Activated naive CD8-positive, alpha-beta T cell treated with anti-CD3 and anti-CD28 coated beads for 36 hours (primary cell): ENCODE data around the gene MAP1LC3B. TPM values are rescaled to one million over a fixed set of nuclear protein-coding genes. Genes with fewer than 3 reads are reported as not detected.

Experiments used
- DNase-seq: peaks from one replicate; pipeline ENCODE4 v3.0.0; 2021
- H3K27ac Mint-ChIP-seq: one replicate; pipeline ENCODE4 v1.8.0; 2022; ENCODE audit warnings: mild to moderate bottlenecking, moderate library complexity, mixed read lengths
- H3K27me3 Mint-ChIP-seq: one replicate; pipeline ENCODE4 v1.8.0; 2022; ENCODE audit warnings: mild to moderate bottlenecking, mixed read lengths
- H3K36me3 Mint-ChIP-seq: one replicate; pipeline ENCODE4 v1.8.0; 2021; ENCODE audit warnings: mild to moderate bottlenecking, mixed read lengths
- H3K4me1 Mint-ChIP-seq: one replicate; pipeline ENCODE4 v1.8.0; 2021; ENCODE audit warnings: mixed read lengths
- H3K4me3 Mint-ChIP-seq: one replicate; pipeline ENCODE4 v1.8.0; 2022; ENCODE audit warnings: mild to moderate bottlenecking, moderate library complexity, mixed read lengths
- H3K9me3 Mint-ChIP-seq: one replicate; pipeline ENCODE4 v1.8.0; 2022; ENCODE audit warnings: mixed read lengths
- total RNA-seq, 2 experiments: library from RNA; stranded (reverse); gene quantifications; one replicate each; pipeline ENCODE4 v1.2.3, GENCODE V29; 2021

The MAP1LC3B gene
- total RNA-seq, 2 experiments from 2014 or later, result 55.6 to 57.0 TPM

- DNase-seq, result no peak
- Mint-ChIP-seq H3K27ac (no peak overlapping the region), H3K4me1 (peaks cover 26% of the 10 kb centered on the region), H3K4me3 (no peak overlapping the region), H3K9me3 (no peaks in the 10 kb centered on the region), H3K27me3 (no peaks in the 10 kb centered on the region), H3K36me3 (peaks cover 3% of the 10 kb centered on the region)
These were observed 45.2 kb downstream of the MAP1LC3B start for GRCh38 chr16:87437327-87437726.

- no peak for DNase-seq
- H3K36me3 Mint-ChIP-seq, result peaks cover 7% of the 10 kb centered on the region
- H3K9me3 Mint-ChIP-seq, result no peaks in the 10 kb centered on the region
- H3K27ac Mint-ChIP-seq, result no peak overlapping the region
- no peak overlapping the region for H3K4me3 Mint-ChIP-seq
- H3K4me1 Mint-ChIP-seq, result peaks cover 26% of the 10 kb centered on the region
- no peaks in the 10 kb centered on the region for H3K27me3 Mint-ChIP-seq
These were observed 45.9 kb downstream of the MAP1LC3B start for GRCh38 chr16:87437911-87438610.

DNA sequence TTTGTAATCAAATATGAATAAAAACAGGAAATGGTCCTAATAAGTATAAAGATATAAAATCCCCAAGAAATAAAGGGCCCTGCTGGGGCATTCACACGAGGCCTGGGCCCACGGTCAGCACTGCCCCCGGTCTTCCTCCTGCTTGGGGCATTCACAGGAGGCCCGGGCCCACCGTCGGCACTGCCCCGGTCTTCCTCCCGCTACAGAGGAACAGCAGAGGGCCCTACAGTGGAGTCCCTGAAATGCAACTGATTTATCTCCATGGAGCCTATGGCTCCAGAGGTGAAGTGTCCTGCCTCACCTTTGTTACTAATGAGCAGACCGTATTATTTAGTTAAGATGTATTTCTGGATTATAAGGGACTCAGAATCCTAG is 46.5 kb downstream of the MAP1LC3B start:
- H3K27me3 Mint-ChIP-seq, result no peaks in the 10 kb centered on the region

GRCh38 chr16:87439926-87440325 is 47.8 kb downstream of the MAP1LC3B start:
- H3K4me1 Mint-ChIP-seq, result peaks cover 26% of the 10 kb centered on the region

More for the DNA sequence above, 46.5 kb downstream of the MAP1LC3B start:
- Mint-ChIP-seq H3K27ac (no peak overlapping the region), H3K36me3 (peaks cover 7% of the 10 kb centered on the region), H3K4me1 (peaks cover 26% of the 10 kb centered on the region), H3K4me3 (no peak overlapping the region), H3K9me3 (no peaks in the 10 kb centered on the region)
- no peak for DNase-seq

DNA sequence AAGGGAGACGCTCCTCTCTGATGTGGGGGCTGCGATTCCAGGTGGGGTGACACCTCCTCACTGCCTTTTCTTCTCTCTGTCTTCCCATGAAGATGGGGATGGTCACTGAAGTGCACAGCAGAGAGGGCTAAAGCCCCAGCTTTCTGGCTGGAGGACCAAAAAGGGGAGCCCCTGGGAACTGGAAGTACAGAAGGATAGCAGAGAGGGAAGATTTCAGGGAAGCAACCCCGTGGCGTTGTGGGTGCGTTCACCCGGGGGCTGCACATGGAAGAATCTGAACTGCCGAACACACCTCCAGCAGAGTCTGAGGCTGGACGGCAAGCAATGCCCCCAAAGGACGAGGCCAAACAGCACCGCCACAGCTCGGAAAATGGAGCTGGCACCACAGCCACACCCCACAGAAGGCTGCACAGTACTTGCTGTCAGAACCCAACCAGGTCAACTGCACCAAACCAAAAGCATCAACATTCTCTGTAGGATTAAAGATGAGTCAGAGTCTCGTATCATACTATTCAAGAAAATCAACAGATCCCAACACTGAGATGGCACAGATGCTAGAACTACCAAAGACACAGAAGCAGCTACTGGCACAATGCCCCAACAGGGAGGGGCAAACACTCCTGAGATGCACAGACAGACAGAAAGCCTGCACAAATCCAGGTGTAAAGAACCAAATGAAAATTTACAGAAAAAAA is 49.9 kb downstream of the MAP1LC3B start:
- peaks cover 15% of the 10 kb centered on the region for H3K36me3 Mint-ChIP-seq
- no peak overlapping the region for H3K27ac Mint-ChIP-seq
- H3K4me3 Mint-ChIP-seq, result no peak overlapping the region
- DNase-seq, result no peak
- no peaks in the 10 kb centered on the region for H3K27me3 Mint-ChIP-seq
- H3K4me1 Mint-ChIP-seq, result peaks cover 6% of the 10 kb centered on the region
- H3K9me3 Mint-ChIP-seq, result no peaks in the 10 kb centered on the region

More at GRCh38 chr16:87439926-87440325, 47.8 kb downstream of the MAP1LC3B start:
- Mint-ChIP-seq H3K9me3 (no peaks in the 10 kb centered on the region), H3K4me3 (no peak overlapping the region), H3K36me3 (peaks cover 10% of the 10 kb centered on the region), H3K27me3 (no peaks in the 10 kb centered on the region), H3K27ac (no peak overlapping the region)
- no peak for DNase-seq

- peaks cover 6% of the 10 kb centered on the region for H3K4me1 Mint-ChIP-seq
These were observed 50.4 kb downstream of the MAP1LC3B start for GRCh38 chr16:87442581-87442966.

GRCh38 chr16:87443016-87443415 is 50.9 kb downstream of the MAP1LC3B start:
- DNase-seq, result no peak
- Mint-ChIP-seq H3K27me3 (no peaks in the 10 kb centered on the region), H3K27ac (no peak overlapping the region), H3K4me3 (no peak overlapping the region), H3K9me3 (no peaks in the 10 kb centered on the region), H3K36me3 (peaks cover 15% of the 10 kb centered on the region), H3K4me1 (peaks cover 3% of the 10 kb centered on the region)

More at GRCh38 chr16:87442581-87442966, 50.4 kb downstream of the MAP1LC3B start:
- Mint-ChIP-seq H3K27me3 (no peaks in the 10 kb centered on the region), H3K4me3 (no peak overlapping the region), H3K27ac (no peak overlapping the region), H3K36me3 (peaks cover 15% of the 10 kb centered on the region), H3K9me3 (no peaks in the 10 kb centered on the region)
- no peak for DNase-seq

DNA sequence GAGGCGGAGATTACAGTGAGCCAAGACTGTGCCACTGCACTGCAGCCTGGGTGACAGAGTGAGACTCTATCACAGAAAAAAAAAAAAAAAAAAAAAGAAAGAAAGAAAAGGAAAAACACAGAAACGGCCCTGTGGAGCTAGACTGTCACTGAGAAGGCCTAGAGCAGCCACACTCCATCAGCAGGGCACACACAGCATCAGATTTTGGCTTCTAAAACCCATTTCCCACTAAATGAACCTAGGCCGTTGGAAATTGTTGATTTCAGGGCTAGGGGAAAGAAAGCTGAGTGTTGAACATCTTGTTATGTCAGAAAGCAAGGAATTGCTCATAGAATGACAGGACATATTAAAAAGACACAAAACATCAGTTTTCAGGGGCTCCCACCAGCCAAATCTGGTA is 51.8 kb downstream of the MAP1LC3B start:
- H3K4me1 Mint-ChIP-seq, result peaks cover 3% of the 10 kb centered on the region
- H3K27me3 Mint-ChIP-seq, result no peaks in the 10 kb centered on the region
- no peaks in the 10 kb centered on the region for H3K9me3 Mint-ChIP-seq

DNA sequence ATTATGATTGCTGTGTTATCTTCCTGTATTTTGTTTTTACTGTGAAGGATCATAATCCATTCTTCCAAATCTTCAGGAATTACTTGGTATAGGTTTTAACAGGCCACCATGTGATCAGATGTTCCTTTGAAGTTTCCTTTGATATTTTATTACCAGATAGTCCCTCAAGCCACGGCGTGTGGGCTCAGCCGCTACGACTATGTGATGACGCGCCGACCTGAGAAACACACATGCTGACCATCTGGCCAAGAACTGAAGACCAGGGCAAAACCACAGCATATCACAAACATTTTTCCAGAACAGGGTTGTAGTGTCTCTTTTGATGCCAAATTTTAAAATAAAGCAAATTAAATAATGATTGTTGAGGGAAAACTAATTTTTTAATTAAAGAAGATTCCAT is 53.4 kb downstream of the MAP1LC3B start:
- Mint-ChIP-seq H3K36me3 (peaks cover 17% of the 10 kb centered on the region), H3K27me3 (no peaks in the 10 kb centered on the region), H3K4me3 (no peak overlapping the region), H3K9me3 (no peaks in the 10 kb centered on the region), H3K4me1 (peaks cover 3% of the 10 kb centered on the region), H3K27ac (no peak overlapping the region)
- DNase-seq, result no peak

More for the DNA sequence above, 51.8 kb downstream of the MAP1LC3B start:
- no peak for DNase-seq
- Mint-ChIP-seq H3K4me3 (no peak overlapping the region), H3K36me3 (peaks cover 17% of the 10 kb centered on the region), H3K27ac (no peak overlapping the region)

DNA sequence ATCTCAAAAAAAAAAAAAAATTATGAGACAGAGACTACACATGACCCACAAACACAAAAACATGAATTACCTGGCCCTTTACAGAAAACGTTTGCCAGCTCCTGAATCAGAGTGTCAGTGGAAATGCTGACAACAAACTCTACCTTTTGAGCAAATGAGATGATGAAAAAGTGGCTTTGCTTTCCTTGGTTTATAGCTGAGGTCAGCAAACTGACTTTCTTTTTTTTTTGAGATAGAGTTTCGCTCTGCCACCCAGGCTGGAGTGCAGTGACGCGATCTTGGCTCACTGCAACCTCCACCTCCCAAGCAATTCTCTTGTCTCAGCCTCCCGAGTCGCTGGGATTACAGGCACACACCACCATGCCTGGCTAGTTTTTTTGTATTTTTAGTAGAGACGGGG is 54.3 kb downstream of the MAP1LC3B start:
- no peaks in the 10 kb centered on the region for H3K9me3 Mint-ChIP-seq
- peaks cover 3% of the 10 kb centered on the region for H3K4me1 Mint-ChIP-seq
- no peak for DNase-seq
- no peaks in the 10 kb centered on the region for H3K27me3 Mint-ChIP-seq
- H3K36me3 Mint-ChIP-seq, result peaks cover 18% of the 10 kb centered on the region
- H3K4me3 Mint-ChIP-seq, result no peak overlapping the region
- no peak overlapping the region for H3K27ac Mint-ChIP-seq

GRCh38 chr16:87447323-87447722 is 55.2 kb downstream of the MAP1LC3B start:
- no peak overlapping the region for H3K4me3 Mint-ChIP-seq
- H3K27ac Mint-ChIP-seq, result no peak overlapping the region
- H3K9me3 Mint-ChIP-seq, result no peaks in the 10 kb centered on the region
- no peaks in the 10 kb centered on the region for H3K27me3 Mint-ChIP-seq
- no peak for DNase-seq
- peaks cover 17% of the 10 kb centered on the region for H3K36me3 Mint-ChIP-seq
- peaks cover under 1% of the 10 kb centered on the region for H3K4me1 Mint-ChIP-seq

DNA sequence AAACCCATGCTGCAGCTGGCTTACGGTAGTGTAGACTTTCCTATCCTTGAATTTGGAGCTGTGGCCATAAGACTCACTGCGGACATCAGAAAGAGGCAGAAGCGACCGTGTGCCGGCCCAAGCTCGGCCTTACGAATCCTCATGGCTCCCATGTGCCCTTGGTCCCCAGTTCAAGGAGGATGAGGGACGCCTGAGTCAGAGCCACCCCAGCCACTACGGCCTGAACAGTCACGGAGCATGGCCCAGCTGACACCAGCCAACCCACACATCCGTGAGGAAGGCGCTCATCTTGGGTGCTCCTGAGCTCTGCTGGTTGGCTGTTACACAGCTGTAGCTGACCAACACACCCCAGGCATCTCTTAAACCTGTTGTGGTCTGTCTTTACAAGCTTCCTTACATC is 56.7 kb downstream of the MAP1LC3B start:
- H3K27me3 Mint-ChIP-seq, result no peaks in the 10 kb centered on the region

GRCh38 chr16:87451563-87452210 is 59.6 kb downstream of the MAP1LC3B start:
- H3K27ac Mint-ChIP-seq, result no peak overlapping the region
- H3K9me3 Mint-ChIP-seq, result no peaks in the 10 kb centered on the region
- no peak for DNase-seq
- no peaks in the 10 kb centered on the region for H3K27me3 Mint-ChIP-seq
- no peak overlapping the region for H3K4me3 Mint-ChIP-seq
- H3K4me1 Mint-ChIP-seq, result no peaks in the 10 kb centered on the region
- H3K36me3 Mint-ChIP-seq, result peaks cover 7% of the 10 kb centered on the region

More for the DNA sequence above, 56.7 kb downstream of the MAP1LC3B start:
- H3K36me3 Mint-ChIP-seq, result peaks cover 12% of the 10 kb centered on the region
- no peaks in the 10 kb centered on the region for H3K9me3 Mint-ChIP-seq
- H3K27ac Mint-ChIP-seq, result no peak overlapping the region
- H3K4me3 Mint-ChIP-seq, result no peak overlapping the region
- no peak for DNase-seq
- H3K4me1 Mint-ChIP-seq, result no peaks in the 10 kb centered on the region

GRCh38 chr16:87453326-87453725 is 61.2 kb downstream of the MAP1LC3B start:
- no peaks in the 10 kb centered on the region for H3K9me3 Mint-ChIP-seq
- no peak for DNase-seq
- no peak overlapping the region for H3K27ac Mint-ChIP-seq
- no peak overlapping the region for H3K4me3 Mint-ChIP-seq
- H3K36me3 Mint-ChIP-seq, result peaks cover 6% of the 10 kb centered on the region
- H3K27me3 Mint-ChIP-seq, result no peaks in the 10 kb centered on the region
- H3K4me1 Mint-ChIP-seq, result peaks cover 12% of the 10 kb centered on the region
